ENCODE measurements around the gene GLRB. TPM values are rescaled to one million over a fixed set of nuclear protein-coding genes. Genes with fewer than 3 reads are reported as not detected.

GLRB gene
- total RNA-seq, 1 experiment from 2014 or later: 0.70 TPM

DNA sequence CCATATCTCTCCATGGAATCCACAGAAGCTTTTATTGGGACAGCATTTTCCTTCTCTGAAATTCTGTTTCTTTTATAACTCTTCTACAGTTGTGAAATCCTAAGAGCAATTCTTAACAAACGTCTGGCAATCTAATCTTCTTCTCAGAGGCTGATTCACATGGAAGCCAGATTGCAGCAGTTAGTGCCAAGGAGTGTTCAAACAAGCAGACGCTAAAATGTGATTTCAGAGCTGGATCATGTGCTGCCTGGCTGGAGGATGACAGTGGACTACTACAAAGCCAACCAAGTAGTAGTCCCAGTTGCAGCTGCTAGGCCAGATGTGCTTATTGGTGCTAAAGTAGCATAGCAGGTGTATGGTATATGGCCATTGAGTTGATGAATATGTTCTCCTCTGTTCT is 27.7 kb upstream of the GLRB start:
- H3K4me3 Mint-ChIP-seq: no peak overlapping the region

More for the DNA sequence above, 27.7 kb upstream of the GLRB start:
- H2BK12ac ChIP-seq (ENCODE audit: insufficient read length, low read depth, low read length): no peak overlapping the region
- no peak overlapping the region for H3K4ac ChIP-seq (ENCODE audit: low read depth, low read length)
- no peaks in the 10 kb centered on the region for H3K4me1 ChIP-seq (ENCODE audit: insufficient read depth, low read length)
- no peak overlapping the region for H2AK5ac ChIP-seq (ENCODE audit: insufficient read length, low read length)
- TF ChIP-seq, protein P1, sequence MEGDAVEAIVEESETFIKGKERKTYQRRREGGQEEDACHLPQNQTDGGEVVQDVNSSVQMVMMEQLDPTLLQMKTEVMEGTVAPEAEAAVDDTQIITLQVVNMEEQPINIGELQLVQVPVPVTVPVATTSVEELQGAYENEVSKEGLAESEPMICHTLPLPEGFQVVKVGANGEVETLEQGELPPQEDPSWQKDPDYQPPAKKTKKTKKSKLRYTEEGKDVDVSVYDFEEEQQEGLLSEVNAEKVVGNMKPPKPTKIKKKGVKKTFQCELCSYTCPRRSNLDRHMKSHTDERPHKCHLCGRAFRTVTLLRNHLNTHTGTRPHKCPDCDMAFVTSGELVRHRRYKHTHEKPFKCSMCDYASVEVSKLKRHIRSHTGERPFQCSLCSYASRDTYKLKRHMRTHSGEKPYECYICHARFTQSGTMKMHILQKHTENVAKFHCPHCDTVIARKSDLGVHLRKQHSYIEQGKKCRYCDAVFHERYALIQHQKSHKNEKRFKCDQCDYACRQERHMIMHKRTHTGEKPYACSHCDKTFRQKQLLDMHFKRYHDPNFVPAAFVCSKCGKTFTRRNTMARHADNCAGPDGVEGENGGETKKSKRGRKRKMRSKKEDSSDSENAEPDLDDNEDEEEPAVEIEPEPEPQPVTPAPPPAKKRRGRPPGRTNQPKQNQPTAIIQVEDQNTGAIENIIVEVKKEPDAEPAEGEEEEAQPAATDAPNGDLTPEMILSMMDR (conservative IDR thresholded peaks at IDR 0.05): no peak
- no peaks in the 10 kb centered on the region for H4K20me1 ChIP-seq (ENCODE audit: control insufficient read depth, insufficient read depth, insufficient read length)
- no peak overlapping the region for H3K14ac ChIP-seq (ENCODE audit: insufficient read depth, low read length)
- H4K5ac ChIP-seq (ENCODE audit: insufficient read length, low read depth, low read length): no peak overlapping the region
- H2BK20ac ChIP-seq (ENCODE audit: low read depth, low read length, poor library complexity, severe bottlenecking): no peak overlapping the region
- no peaks in the 10 kb centered on the region for H3K79me2 ChIP-seq (ENCODE audit: insufficient read depth, low read length)
- no peak overlapping the region for H2AFZ ChIP-seq (ENCODE audit: low read length)
- H3K27me3 ChIP-seq (ENCODE audit: insufficient read depth, low read length): no peaks in the 10 kb centered on the region
- no peak overlapping the region for H3K4me2 ChIP-seq (ENCODE audit: insufficient read depth, insufficient read length, low read length)
- no peak overlapping the region for H4K91ac ChIP-seq (ENCODE audit: insufficient read length, low read depth, low read length)
- no peak overlapping the region for H3K27ac ChIP-seq (ENCODE audit: insufficient read length, low read depth, low read length)
- no peak for DNase-seq
- H3K18ac ChIP-seq (ENCODE audit: insufficient read length, low read depth, low read length): no peak overlapping the region
- no CpG with 5 or more reads among the region's 2 CpGs for WGBS (ENCODE audit: extremely low coverage, insufficient read length, low lambda C conversion rate)
- H2BK5ac ChIP-seq (ENCODE audit: insufficient read length, low read length): no peak overlapping the region
- no peak overlapping the region for H2BK15ac ChIP-seq (ENCODE audit: low read depth, low read length)
- no peaks in the 10 kb centered on the region; a peak in 1 of 5 replicates for H3K9me3 Mint-ChIP-seq
- H3K79me1 ChIP-seq (ENCODE audit: insufficient read depth, low read depth, low read length, poor library complexity, severe bottlenecking): no peaks in the 10 kb centered on the region
- H3K23ac ChIP-seq (ENCODE audit: insufficient read length, low read depth, low read length): no peak overlapping the region
- H3T11ph ChIP-seq (ENCODE audit: low read length): no peak overlapping the region
- no peak overlapping the region for H2BK120ac ChIP-seq (ENCODE audit: low read depth, low read length, poor library complexity, severe bottlenecking)
- no peaks in the 10 kb centered on the region for H3K27me3 Mint-ChIP-seq (ENCODE audit: low read depth)
- H4K8ac ChIP-seq (replicated peaks; ENCODE audit: insufficient read length, low read depth, low read length): no peak overlapping the region
- H3K9me3 ChIP-seq (ENCODE audit: control insufficient read depth, low read depth, low read length): no peaks in the 10 kb centered on the region
- no peak overlapping the region; a peak in 1 of 7 replicates for H3K27ac Mint-ChIP-seq
- H3K23me2 ChIP-seq (ENCODE audit: insufficient read length, low read depth, low read length, poor library complexity, severe bottlenecking): no peaks in the 10 kb centered on the region
- no peak overlapping the region for H3K56ac ChIP-seq (ENCODE audit: insufficient read length, low read depth, low read length)
- H3K4me1 Mint-ChIP-seq: peaks cover 4 to 11% of the 10 kb centered on the region in 2 experiments
- H3K36me3 Mint-ChIP-seq (ENCODE audit: insufficient read depth in 1 of 3, low read depth in 3 of 3): no peaks in the 10 kb centered on the region
- H3K9ac ChIP-seq (ENCODE audit: extremely low read depth, insufficient read length, low read length): no peak overlapping the region

Data from H9 (cell line).